ENCODE results near the gene DMKN.

DMKN gene

GRCh38 chr19:35459414-35460082, 53.9 kb downstream of the DMKN start:
- no peak for DNase-seq

DNA sequence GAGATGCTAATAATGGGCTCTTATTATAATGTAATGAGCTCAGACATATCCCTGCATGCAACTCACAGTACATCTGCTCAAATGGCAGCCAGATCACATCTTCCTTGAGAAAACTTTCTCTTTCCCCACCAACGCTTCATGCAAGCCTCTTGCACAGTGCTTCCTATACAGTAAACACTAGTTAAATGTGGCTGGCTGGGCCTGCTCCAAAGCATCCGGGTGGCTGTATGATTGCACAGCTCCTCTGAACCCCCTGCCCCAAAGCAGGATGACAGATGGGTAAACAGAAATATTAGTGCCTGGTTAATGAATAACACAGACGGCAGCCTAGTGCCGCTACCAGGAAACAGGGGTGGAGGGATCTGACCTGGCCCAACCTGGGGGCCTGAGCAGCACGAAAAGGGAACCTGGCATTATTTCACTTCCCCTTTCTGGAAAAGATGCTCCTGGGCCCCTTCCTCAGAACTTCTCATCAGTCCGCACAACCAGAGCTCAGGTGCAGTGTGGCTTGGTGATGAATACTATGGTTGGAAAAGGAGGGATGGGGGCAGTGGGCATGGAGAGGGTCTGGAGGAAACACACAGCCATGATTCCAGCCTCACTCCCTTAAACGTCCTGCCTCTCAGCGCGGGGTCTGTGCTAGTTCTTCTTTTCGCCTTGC, 54.6 kb downstream of the DMKN start:
- no peak for DNase-seq

GRCh38 chr19:35458192-35458591, 55.3 kb downstream of the DMKN start:
- no peak for DNase-seq

DNA sequence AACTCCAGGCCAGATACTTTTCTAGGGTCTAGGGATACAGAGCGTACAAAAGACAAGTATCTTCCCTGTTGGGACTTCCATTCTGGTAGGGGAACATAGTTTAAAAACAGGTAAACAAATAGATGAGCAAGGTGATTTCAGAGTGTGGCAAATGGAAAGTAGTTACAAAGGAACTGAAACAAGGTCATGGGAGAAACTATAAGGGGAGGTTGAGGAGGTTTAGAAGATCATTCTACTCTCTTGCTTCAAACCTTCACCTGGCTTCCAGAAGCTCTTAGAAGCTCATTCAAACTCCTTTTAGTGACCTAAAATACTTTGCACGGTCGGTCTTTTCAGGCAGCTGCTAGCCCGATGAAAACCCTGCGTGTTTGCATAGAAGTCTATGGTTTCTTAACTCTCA, 56.3 kb downstream of the DMKN start:
- DNase-seq: no peak

DNA sequence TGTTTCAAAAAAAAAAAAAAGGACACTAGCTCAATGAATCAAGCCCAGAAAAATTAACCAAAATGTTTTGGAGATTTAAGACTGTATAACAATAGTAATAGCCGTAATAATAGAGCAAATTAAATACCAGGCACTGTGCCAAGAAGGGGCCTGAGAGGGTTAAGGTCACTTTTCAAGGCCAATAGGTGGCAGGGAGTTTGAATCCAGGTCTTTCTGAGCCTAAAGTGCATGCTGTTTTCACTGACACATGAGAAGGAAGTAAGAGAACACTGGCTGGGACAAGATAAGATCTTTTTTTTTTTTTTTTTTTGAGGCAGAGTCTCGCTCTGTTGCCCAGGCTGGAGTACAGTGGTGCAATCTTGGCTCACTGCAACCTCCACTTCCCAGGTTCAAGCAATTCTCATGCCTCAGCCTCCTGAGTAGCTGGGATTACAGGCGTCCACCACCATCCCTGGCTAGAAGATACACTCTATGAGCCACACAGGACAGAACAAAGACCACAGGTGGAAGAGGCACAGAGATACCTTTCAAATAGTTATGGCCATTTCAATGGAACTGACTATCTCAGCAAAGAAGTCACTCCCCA, 57.7 kb downstream of the DMKN start:
- no peak for DNase-seq

DNA sequence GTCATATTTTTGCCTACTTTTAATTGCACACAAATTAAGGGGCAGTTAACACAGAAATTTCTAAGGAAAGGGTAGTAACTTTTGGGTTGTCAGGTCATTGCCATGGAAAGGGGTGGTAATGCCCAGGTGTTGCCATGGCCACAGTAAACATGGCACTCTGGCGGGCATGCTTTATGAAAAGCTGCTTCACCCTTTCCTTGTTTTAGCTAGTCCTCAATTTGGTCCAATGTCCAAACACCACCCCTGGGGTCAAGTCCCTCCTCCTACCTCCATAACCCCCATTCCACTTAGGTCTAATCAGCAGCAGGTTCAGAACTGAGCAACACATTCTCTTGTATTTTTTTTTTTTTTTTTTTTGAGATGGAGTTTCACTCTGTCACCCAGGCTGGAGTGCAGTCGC, 58.8 kb downstream of the DMKN start:
- no peak for DNase-seq

- DNase-seq: no peak
Measured at GRCh38 chr19:35451338-35452096, 61.9 kb downstream of the DMKN start.

DNA sequence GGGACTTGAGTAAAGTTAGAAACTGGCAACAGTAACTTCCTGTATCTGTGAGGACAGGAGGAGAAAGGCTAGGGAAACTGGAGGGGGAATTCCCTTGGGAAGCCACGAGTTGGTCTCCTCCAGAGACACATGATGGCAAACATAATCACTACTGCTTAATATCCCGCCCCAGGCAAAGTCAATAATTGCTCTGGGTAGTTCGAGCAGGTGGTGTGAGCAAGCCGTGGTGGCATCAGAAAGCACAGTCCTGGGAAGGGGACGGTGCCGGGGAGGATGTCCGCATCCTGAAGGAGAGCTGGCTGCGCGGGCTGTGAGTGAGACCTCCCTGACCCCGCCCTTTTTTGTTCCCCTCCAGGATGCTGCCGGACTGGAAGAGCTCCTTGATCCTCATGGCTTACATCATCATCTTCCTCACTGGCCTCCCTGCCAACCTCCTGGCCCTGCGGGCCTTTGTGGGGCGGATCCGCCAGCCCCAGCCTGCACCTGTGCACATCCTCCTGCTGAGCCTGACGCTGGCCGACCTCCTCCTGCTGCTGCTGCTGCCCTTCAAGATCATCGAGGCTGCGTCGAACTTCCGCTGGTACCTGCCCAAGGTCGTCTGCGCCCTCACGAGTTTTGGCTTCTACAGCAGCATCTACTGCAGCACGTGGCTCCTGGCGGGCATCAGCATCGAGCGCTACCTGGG, 63.9 kb downstream of the DMKN start:
- DNase-seq: no peak

- no peak for DNase-seq
Measured at GRCh38 chr19:35447606-35448469, 65.6 kb downstream of the DMKN start, which contains the start of gene FFAR2. Gene FFAR2 (plus strand): TSS chr19:35448257. CDS start chr19:35449715, 1,458 bp downstream.
